Forelimb muscle (tissue), 1 donor: ENCODE measurements around the gene TACO1. TPM values are rescaled to one million over a fixed set of nuclear protein-coding genes. Genes with fewer than 3 reads are reported as not detected.

Experiments
- DNase-seq: peaks from one replicate; pipeline ENCODE4 v3.0.0-alpha.2; 2013; ENCODE audit warnings: low read depth
- polyA plus RNA-seq: library from polyadenylated mRNA; unstranded; fragments of 120-200 nt; gene quantifications from one replicate; pipeline ENCODE4 v1.2.1, GENCODE V29; 2013; ENCODE audit not compliant: insufficient read length

TACO1 gene
- 18.2 TPM for polyA plus RNA-seq

- DNase-seq, result no peak
Measured at GRCh38 chr17:63600569-63601438, at the start of gene TACO1. TSS of gene TACO1 (plus strand) at chr17:63600895. CDS start at chr17:63601084, 189 bp downstream.

GRCh38 chr17:63552211-63552610 lies 48.5 kb upstream of the TACO1 start:
- no peak for DNase-seq

DNA sequence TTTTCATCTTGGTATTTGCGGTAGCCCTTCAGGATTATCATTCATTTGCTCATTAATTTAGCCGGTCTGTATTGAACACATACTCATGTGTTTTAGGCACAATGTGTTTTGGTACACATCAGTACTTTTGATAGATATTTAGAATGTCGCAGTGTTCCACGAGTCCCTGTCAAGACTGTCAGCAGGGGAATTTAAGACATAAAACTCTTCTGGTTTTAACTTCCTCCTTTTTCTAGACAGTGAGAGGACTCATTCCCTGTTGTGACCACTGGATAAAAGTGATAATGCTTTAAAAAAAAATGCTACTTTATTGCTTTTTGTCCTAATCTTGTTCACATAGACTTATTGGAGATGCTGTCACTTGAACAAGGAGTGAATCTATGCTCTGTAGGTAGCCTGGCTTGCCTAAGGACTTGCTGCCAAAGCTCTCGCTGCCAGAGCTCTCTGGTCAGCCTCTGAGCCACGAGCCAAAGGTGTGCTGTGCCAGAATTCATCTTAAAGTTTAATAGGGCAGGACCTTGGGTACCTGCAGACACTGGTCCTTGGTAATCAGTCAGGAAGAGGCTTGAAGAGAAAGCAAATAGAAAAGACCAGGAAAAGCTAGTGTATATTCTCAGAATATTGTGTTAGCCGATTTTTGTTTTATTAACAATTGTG lies 45.1 kb upstream of the TACO1 start:
- no peak for DNase-seq

GRCh38 chr17:63557416-63557815 lies 43.3 kb upstream of the TACO1 start:
- DNase-seq, result no peak

- no peak for DNase-seq
Measured at GRCh38 chr17:63558441-63558840, 42.3 kb upstream of the TACO1 start.

DNA sequence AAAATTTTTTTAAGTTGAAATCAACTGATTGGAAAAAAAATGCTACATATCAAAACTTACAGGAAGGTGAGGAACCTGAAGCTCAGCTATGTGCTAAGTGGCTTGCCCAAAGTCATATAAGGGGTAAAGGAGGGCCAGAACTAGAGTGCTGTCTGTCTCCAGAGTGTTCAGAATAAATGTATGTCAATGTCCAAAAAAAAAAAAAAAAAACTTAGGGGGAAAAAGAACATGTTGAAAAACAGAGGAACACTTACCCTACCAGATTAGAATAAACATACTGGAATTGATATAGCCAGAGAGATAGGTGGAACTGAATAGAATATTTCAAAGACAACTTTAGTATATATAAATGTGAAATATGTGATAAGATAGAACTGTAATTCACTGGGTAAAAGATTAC lies 38.9 kb upstream of the TACO1 start:
- DNase-seq, result no peak

DNA sequence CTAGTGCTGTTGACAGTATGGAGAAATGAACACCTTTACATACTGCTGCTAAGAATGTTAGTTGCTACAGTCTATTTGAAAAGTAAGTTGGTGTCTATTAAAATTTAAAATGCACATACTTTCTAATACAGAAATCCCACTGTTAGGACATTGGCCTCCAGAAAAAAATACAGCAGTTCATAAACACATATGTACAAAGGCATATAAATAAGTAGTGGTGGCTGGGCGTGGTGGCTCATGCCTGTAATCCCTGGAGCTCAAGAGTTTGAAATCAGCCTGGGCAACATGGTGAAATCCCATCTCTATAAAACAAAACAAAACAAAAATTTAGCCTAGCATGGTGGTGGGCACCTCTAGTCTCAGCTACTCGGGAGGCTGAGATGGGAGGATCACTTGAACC lies 37.4 kb upstream of the TACO1 start:
- DNase-seq, result no peak

- DNase-seq, result no peak
Measured at GRCh38 chr17:63564562-63564961, 36.1 kb upstream of the TACO1 start.

DNA sequence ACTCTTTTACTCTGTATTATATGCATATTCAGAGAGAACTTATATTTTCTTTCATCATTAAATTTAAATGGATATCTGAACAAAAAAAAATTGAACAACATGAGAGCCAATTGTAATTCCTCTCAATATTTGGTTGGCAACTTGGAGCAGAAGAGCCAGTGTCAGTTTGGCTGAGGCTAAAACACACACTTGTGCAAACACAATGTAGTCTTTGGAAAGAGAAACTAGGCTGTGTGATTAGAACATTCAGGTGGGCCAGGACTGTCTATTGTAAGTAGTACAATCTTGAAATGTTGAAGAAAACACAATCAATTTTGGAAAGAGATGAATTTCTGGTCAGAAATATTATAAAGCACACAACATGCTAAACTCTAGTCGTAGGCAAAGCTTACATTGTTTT lies 33.5 kb upstream of the TACO1 start:
- no peak for DNase-seq

GRCh38 chr17:63568563-63568962 lies 32.1 kb upstream of the TACO1 start:
- no peak for DNase-seq

- no peak for DNase-seq
Measured at GRCh38 chr17:63571632-63572310, 28.9 kb upstream of the TACO1 start.

GRCh38 chr17:63573634-63574033 lies 27.1 kb upstream of the TACO1 start:
- DNase-seq, result no peak

GRCh38 chr17:63578027-63578768 lies 22.5 kb upstream of the TACO1 start:
- no peak for DNase-seq

- DNase-seq, result no peak
Measured at GRCh38 chr17:63578769-63579111, 22.0 kb upstream of the TACO1 start.

DNA sequence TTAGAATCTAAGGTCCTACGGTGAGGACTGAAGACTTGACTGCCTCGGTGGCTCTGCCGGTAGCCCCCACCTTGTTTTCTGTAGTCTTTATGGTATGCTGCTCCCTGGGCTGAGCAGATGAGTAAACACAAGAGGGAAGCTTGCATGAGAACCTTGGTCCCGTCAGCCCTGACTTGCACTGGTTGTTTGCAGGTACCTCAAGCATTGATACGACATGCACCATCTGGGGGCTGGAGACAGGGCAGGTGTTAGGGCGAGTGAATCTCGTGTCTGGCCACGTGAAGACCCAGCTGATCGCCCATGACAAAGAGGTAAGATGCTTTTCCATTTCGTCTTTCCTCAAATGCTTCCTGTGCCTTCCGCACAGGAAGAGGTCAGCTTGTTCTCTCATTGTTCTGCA lies 21.1 kb upstream of the TACO1 start:
- no peak for DNase-seq

DNA sequence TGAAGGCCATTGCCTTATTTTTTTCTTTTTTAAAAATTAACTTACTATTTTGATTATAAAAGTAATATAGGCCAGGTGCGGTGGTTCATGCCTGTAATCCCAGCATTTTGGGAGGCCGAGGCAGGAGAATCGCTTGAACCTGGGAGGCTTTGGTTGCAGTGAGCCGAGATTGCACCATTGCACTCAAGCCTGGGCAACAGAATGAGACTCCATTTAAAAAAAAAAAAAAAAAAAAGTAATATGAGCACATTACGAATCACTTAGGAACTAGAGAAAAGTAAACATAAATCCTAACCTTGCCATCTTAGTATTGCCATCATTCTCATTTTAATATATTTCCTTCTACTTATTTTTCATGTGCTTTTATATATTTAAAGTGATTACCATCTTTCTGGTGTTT lies 12.9 kb upstream of the TACO1 start:
- no peak for DNase-seq

DNA sequence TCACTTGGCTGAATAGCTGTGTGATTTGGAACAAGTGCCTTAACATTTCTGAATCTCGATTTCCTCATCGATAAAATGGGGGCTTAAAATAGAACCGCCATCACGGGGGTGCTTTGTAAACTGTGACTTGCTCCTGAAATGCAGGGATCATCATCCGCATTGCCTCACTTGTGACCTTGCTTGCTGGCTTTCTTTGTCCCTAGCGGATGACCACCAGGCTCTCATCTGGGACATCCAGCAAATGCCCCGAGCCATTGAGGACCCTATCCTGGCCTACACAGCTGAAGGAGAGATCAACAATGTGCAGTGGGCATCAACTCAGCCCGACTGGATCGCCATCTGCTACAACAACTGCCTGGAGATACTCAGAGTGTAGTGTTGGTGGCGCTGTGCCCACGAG lies 11.9 kb upstream of the TACO1 start:
- no peak for DNase-seq

- DNase-seq, result no peak
Measured at GRCh38 chr17:63589646-63590045, 11.0 kb upstream of the TACO1 start.

GRCh38 chr17:63592797-63593196 lies 7.9 kb upstream of the TACO1 start:
- DNase-seq, result no peak

GRCh38 chr17:63595132-63595531 lies 5.6 kb upstream of the TACO1 start:
- DNase-seq, result no peak

DNA sequence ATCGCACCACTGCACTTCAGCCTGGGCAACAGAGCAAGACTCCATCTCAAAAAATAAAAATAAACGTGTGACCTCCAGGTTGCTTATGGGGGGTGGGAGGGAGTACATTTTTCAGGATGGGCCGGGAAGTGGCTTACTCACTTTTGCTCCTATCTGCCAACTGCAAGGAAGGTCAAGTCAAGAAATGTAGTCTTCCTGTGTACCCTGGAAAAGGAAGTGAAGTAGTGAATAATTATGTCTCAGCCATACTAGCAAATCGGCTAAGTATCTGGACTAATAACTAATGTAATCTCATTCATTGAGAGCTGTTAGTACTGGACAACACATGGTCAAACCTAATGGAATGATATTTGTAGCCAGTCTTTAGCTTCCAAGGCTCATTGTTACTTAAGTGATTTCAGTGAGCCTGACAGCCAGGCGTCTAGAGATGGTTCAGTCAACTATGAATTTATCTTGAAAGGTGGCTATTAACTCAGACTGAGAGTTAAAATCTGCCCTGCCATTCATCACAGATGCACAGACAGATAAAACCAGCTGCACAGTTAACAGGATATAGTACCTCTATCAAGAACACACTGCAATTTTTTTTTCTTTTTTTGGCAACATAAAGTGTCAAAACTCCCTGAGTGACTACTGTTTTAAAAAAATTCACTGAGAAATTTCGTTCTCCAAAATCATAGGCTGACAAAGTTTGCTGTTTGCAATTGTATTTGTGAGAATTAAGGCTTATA lies 3.7 kb upstream of the TACO1 start:
- DNase-seq, result no peak
